ENCODE measurements around the gene SLU7.

The SLU7 gene

DNA sequence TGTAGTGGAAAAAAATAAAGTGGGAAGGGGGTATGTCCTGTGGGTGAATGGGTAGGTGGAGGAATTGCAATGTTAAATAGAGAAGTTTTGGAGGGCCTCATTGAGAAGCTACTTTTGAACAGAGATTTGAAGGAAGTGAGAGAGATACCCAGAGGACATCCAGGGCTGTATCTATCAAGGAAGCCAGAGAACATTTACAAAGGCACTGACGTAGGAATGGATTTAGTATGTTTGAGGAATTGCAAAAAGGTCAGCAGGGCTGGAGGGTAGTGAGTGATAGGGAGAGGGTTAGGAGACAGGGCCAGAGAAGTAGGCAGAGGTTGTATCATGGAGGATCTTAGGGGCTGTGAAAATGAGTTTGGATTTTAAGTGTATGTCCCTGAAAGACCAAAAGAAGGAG, 16.7 kb upstream of the SLU7 start:
- TF ChIP-seq, protein P1, sequence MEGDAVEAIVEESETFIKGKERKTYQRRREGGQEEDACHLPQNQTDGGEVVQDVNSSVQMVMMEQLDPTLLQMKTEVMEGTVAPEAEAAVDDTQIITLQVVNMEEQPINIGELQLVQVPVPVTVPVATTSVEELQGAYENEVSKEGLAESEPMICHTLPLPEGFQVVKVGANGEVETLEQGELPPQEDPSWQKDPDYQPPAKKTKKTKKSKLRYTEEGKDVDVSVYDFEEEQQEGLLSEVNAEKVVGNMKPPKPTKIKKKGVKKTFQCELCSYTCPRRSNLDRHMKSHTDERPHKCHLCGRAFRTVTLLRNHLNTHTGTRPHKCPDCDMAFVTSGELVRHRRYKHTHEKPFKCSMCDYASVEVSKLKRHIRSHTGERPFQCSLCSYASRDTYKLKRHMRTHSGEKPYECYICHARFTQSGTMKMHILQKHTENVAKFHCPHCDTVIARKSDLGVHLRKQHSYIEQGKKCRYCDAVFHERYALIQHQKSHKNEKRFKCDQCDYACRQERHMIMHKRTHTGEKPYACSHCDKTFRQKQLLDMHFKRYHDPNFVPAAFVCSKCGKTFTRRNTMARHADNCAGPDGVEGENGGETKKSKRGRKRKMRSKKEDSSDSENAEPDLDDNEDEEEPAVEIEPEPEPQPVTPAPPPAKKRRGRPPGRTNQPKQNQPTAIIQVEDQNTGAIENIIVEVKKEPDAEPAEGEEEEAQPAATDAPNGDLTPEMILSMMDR (IDR thresholded peaks at IDR 0.05; ENCODE audit: insufficient read depth, low read depth, low read length, missing control alignments): no peak
- H3K4me3 ChIP-seq (ENCODE audit: low read length): no peak overlapping the region
- no peak for DNase-seq (ENCODE audit: low read depth)

- no peak overlapping the region for H3K4me3 ChIP-seq (ENCODE audit: low read length)
- peak; percentile 82 for DNase-seq (ENCODE audit: low read depth)
- TF ChIP-seq, protein P1 (IDR thresholded peaks at IDR 0.05; ENCODE audit: insufficient read depth, low read depth, low read length, missing control alignments): no peak
Measured at GRCh38 chr5:160434022-160434531, 15.2 kb upstream of the SLU7 start.

GRCh38 chr5:160432787-160433186, 13.9 kb upstream of the SLU7 start:
- no peak for DNase-seq (ENCODE audit: low read depth)
- H3K4me3 ChIP-seq (ENCODE audit: low read length): no peak overlapping the region
- TF ChIP-seq, protein P1 (IDR thresholded peaks at IDR 0.05; ENCODE audit: insufficient read depth, low read depth, low read length, missing control alignments): no peak

- no peak for DNase-seq (ENCODE audit: low read depth)
- no peak overlapping the region for H3K4me3 ChIP-seq (ENCODE audit: low read length)
- TF ChIP-seq, protein P1 (IDR thresholded peaks at IDR 0.05; ENCODE audit: insufficient read depth, low read depth, low read length, missing control alignments): no peak
Measured at GRCh38 chr5:160432196-160432595, 13.3 kb upstream of the SLU7 start.

GRCh38 chr5:160427607-160428006, 8.7 kb upstream of the SLU7 start:
- TF ChIP-seq, protein P1 (IDR thresholded peaks at IDR 0.05; ENCODE audit: insufficient read depth, low read depth, low read length, missing control alignments): no peak
- DNase-seq (ENCODE audit: low read depth): no peak

DNA sequence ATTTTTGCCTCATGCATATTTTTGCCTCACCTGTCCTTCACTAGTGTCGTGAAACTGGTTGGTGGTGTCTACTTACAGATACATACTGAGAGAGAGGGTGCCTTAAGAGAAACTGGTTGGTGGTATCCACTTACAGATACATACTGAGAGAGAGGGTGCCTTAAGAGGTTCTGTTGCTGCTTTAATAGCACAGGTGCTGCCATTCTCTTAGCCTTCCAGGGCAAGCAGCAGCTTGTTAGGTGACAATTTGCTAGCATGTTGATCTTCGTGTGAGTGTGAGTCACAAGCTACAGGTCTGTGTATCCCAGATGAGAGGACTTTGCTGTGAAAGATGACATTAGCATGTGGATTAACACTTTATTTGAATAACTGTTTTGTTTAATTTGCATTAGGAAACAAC, 4.2 kb upstream of the SLU7 start:
- DNase-seq (ENCODE audit: low read depth): peak; percentile 93
- TF ChIP-seq, protein P1 (IDR thresholded peaks at IDR 0.05; ENCODE audit: insufficient read depth, low read depth, low read length, missing control alignments): no peak
- H3K4me3 ChIP-seq (ENCODE audit: low read length): peak overlapping the region; percentile 69

More at GRCh38 chr5:160427607-160428006, 8.7 kb upstream of the SLU7 start:
- no peak overlapping the region for H3K4me3 ChIP-seq (ENCODE audit: low read length)

DNA sequence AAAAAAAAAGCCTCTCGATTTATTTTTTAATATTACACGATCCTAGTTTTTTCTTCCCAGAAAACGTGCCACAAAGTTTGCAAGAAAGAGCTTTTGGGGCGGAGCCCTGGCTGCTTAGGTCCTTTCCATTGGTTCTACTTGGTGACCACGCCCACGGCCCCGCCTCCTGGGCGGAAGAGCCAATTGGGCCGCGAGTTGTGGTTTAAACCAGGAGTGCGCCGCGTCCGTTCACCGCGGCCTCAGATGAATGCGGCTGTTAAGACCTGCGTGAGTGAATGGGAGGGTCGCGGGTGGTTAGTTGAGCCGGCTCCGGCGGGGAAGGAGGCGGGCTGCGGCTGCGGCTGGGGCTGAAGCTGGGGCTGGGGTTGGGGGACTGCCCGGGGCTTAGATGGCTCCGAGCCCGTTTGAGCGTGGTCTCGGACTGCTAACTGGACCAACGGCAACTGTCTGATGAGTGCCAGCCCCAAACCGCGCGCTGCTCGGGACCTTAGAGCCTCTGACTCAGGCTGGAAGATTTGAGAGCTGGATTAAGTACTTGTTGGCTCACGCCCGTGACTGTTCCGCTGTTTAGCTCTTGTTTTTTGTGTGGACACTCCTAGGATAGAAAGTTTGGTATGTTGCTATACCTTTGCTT, 2.9 kb upstream of the SLU7 start, which contains the start of gene PTTG1:
Gene PTTG1, plus strand, starts transcription at position 231 of the 634 bp plus-strand sequence. CDS start 458 bp downstream, outside the sequence.
- TF ChIP-seq, protein P1 (IDR thresholded peaks at IDR 0.05; ENCODE audit: insufficient read depth, low read depth, low read length, missing control alignments): no peak
- H3K4me3 ChIP-seq (ENCODE audit: low read length): peak within 1 kb of the TSS; percentile 69
- DNase-seq (ENCODE audit: low read depth): peak; percentile 99

All from epithelial cell of esophagus (primary cell).